Measurements from ENCODE around the gene SMARCC2.

SMARCC2 gene

DNA sequence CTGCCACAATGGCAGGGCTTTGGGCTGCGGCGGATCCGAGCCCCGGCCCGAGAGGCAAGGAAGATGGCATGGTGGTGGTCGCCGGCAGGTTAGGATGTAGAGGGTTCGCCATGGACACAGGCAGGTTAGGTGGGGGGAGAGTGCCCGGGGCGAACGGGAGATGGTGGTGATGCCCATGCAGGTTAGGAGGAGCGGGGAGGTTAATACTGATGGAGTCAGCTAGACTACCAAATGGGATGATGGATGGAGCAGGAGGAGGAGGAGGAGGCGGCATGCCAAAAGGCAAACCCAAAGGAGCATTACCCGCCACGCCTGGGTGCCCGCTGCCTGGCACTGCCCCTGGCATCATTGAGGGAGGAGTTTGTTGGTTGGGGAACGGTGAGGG is 24.9 kb downstream of the SMARCC2 start:
- TF ChIP-seq FOXP2 (optimal IDR thresholded peaks at IDR 0.05; ENCODE audit: borderline replicate concordance, extremely low read depth, extremely low read length, insufficient read depth) (no peak), POLR2AphosphoS5 (IDR thresholded peaks at IDR 0.05; ENCODE audit: low read depth, low read length) (no peak), SIN3A (IDR thresholded peaks at IDR 0.05; ENCODE audit: borderline replicate concordance, insufficient read depth, low read length) (no peak), TAF1 (IDR thresholded peaks at IDR 0.05; ENCODE audit: borderline replicate concordance, insufficient read depth, low read length) (no peak)
- TF ChIP-seq, protein P1, sequence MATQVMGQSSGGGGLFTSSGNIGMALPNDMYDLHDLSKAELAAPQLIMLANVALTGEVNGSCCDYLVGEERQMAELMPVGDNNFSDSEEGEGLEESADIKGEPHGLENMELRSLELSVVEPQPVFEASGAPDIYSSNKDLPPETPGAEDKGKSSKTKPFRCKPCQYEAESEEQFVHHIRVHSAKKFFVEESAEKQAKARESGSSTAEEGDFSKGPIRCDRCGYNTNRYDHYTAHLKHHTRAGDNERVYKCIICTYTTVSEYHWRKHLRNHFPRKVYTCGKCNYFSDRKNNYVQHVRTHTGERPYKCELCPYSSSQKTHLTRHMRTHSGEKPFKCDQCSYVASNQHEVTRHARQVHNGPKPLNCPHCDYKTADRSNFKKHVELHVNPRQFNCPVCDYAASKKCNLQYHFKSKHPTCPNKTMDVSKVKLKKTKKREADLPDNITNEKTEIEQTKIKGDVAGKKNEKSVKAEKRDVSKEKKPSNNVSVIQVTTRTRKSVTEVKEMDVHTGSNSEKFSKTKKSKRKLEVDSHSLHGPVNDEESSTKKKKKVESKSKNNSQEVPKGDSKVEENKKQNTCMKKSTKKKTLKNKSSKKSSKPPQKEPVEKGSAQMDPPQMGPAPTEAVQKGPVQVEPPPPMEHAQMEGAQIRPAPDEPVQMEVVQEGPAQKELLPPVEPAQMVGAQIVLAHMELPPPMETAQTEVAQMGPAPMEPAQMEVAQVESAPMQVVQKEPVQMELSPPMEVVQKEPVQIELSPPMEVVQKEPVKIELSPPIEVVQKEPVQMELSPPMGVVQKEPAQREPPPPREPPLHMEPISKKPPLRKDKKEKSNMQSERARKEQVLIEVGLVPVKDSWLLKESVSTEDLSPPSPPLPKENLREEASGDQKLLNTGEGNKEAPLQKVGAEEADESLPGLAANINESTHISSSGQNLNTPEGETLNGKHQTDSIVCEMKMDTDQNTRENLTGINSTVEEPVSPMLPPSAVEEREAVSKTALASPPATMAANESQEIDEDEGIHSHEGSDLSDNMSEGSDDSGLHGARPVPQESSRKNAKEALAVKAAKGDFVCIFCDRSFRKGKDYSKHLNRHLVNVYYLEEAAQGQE (IDR thresholded peaks at IDR 0.05; ENCODE audit: insufficient read depth in 1 of 2, low read depth in 2 of 2, low read length in 2 of 2), result no peak

DNA sequence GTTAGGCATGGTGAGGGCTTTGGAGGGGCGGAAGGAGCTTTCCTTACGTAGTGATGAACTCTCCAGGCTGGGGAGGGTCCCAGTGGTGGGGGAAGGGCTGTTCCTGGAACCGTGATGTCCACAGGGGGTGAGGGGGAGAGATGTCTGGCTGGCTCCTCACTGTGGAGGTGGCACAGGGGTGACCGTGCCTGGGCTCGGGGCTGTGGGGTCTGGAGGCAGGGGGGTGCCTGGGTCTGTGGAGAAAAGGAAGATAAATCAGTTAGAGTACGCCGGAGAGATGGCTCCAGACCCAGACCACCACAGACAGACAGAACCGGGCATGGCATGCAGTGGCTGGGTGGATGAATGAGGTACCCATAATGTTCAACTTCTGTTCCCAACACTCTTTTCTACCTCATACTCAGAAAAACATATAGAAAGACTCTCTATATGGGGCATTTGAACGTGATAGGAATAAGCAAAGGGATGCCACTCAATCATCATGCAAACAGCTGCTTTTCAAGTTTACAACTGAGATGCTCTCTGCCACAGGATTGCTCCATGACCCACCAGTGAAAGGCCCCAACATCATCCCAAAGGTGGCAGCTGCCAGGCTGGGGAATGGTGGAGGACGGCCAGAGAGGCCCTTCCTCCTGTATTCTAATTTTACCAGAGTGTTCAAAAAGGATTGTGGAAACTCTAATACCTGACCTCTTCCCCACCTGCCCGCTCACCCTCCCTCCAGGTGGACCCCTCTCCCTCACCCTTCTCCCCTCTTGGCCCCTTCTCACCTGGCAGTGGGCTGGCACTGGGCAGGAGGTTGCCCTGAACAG is 25.5 kb downstream of the SMARCC2 start:
- TF ChIP-seq, protein P1 (IDR thresholded peaks at IDR 0.05; ENCODE audit: insufficient read depth in 1 of 2, low read depth in 2 of 2, low read length in 2 of 2), result no peak
- TF ChIP-seq FOXP2 (optimal IDR thresholded peaks at IDR 0.05; ENCODE audit: borderline replicate concordance, extremely low read depth, extremely low read length, insufficient read depth), result no peak
- TF ChIP-seq SIN3A (IDR thresholded peaks at IDR 0.05; ENCODE audit: borderline replicate concordance, insufficient read depth, low read length), result no peak
- TF ChIP-seq POLR2AphosphoS5 (IDR thresholded peaks at IDR 0.05; ENCODE audit: low read depth, low read length), result no peak; the same call in 1 of the 2 replicates
- TF ChIP-seq TAF1 (IDR thresholded peaks at IDR 0.05; ENCODE audit: borderline replicate concordance, insufficient read depth, low read length), result no peak

DNA sequence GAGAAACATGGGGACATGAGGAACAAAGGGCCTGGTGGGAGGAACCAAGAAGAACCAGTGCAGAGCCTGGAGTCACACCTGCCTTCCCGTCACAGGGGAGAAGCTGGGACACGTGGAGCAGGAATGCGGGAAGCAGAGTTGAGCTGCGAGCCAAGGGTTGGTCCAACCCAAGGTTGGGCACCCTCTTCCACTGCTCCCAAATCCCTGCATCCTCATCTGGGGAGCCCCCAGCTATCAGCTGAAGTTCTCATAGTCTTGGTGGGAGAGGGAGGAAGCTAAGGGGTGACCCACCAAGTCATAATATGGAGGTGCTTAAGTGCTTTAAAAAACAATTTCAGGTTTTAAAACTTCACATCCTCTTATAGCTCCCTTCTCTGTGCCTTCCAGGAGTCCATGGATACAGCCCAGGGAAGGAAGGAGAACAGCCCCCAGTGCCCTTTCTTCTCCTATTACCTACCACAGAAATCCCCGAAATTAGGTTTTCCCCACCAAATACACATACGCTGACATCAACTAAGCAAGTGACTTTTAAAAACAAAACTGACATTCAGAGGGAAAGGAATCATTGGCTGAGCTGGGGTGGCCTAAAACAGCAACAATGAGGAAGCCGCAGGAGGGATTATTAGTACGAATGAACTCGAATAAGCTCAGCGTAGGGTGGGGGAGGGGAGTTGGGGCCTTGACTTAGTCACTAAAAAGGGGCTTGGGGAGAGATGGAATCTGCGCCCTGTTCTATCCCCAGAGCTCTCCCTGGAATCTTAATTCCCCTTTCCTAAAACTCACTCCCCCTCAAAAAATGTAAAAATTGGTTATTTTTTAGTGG is 26.6 kb downstream of the SMARCC2 start:
- no peak for TF ChIP-seq TAF1 (IDR thresholded peaks at IDR 0.05; ENCODE audit: borderline replicate concordance, insufficient read depth, low read length)
- TF ChIP-seq SIN3A (IDR thresholded peaks at IDR 0.05; ENCODE audit: borderline replicate concordance, insufficient read depth, low read length), result no peak
- TF ChIP-seq FOXP2 (optimal IDR thresholded peaks at IDR 0.05; ENCODE audit: borderline replicate concordance, extremely low read depth, extremely low read length, insufficient read depth), result no peak
- peak; percentile 45; the same call in 1 of the 2 replicates for TF ChIP-seq POLR2AphosphoS5 (IDR thresholded peaks at IDR 0.05; ENCODE audit: low read depth, low read length)

DNA sequence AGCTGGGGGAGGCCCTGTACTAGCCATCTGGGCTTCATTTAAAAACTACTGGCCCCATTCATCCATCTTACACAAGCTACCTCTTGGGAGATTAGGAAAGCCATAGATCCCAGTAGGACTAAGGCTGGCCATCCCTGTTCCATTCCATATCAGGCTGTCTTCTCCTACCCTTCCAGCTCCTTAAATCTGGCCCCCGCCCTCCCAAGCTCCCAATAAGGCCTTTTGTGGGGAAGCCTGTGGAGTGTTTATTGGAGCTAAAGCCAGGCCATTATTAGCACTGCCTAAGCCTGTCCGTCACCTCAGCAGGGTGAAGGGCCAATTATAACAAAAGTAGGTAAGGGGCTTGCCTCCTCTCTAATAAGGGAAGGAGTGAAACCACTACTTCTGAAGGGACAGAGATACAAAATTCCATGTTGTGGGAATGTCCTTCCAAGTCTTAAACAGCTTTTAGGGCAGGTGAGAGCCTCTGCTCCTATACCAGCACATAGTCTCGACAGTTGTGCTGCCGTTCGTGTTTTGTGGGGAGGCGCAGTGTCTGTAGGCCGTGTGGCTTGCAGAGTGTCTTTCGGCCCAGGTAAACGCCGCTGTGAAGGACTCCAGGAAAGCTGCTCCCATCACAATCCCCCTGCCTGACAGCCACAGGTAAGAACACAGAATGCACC is 27.5 kb downstream of the SMARCC2 start:
- TF ChIP-seq POLR2AphosphoS5 (IDR thresholded peaks at IDR 0.05; ENCODE audit: low read depth, low read length) (no peak), FOXP2 (optimal IDR thresholded peaks at IDR 0.05; ENCODE audit: borderline replicate concordance, extremely low read depth, extremely low read length, insufficient read depth) (no peak), SIN3A (IDR thresholded peaks at IDR 0.05; ENCODE audit: borderline replicate concordance, insufficient read depth, low read length) (no peak), TAF1 (IDR thresholded peaks at IDR 0.05; ENCODE audit: borderline replicate concordance, insufficient read depth, low read length) (no peak)
- TF ChIP-seq, protein P1 (IDR thresholded peaks at IDR 0.05; ENCODE audit: insufficient read depth in 1 of 2, low read depth in 2 of 2, low read length in 2 of 2), result no peak
